ENCODE results near the gene NGRN.
"Not testable (repeated sequence)": the region's sequence is repeated elsewhere in the genome, so short reads cannot be mapped to it uniquely, and the experiment has no call there.

NGRN gene

DNA sequence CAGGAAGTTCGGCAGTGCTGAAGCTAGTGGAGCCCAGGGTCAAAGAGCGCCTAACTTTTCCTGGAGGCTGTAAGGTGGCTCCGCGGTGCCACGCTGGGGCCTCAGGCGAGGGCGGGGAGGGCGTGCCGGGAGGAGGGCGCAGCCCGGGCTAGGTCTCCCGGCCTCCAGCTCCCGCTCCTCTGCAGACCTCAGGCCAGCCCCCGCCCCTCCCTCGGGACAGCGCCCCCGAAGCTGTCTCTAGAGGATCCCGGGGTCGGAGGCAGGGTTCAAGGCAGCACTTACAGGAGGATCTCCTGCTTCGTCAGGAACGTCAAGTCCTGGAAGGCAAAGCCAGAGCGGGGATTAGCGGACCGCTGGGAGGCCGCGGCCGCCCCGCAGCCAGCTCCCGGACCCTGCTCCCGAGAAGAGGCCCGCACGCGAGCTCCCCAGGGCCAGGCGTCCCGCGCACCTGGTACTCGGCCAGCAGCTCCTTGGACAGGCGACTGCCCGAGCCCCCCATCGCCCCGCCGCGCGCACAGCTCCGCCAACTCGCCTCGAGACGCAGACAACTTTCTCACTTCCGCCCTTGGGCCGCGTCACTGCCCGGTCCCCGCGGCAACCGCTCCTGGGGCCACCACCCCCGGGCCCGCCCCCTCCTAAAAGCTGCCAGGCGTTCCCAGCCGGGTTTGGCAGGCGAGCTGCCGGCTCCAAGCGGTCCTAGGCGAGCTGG, 31.9 kb upstream of the NGRN start, which contains the start of gene CIB1:
Gene CIB1 (minus strand): TSS at position 555 of the 709 bp plus-strand sequence. CDS start 56 bp downstream, at position 499.
- in situ Hi-C loops (cut with MboI; ENCODE audit: low sequenced_read_pairs), result no loop called here

DNA sequence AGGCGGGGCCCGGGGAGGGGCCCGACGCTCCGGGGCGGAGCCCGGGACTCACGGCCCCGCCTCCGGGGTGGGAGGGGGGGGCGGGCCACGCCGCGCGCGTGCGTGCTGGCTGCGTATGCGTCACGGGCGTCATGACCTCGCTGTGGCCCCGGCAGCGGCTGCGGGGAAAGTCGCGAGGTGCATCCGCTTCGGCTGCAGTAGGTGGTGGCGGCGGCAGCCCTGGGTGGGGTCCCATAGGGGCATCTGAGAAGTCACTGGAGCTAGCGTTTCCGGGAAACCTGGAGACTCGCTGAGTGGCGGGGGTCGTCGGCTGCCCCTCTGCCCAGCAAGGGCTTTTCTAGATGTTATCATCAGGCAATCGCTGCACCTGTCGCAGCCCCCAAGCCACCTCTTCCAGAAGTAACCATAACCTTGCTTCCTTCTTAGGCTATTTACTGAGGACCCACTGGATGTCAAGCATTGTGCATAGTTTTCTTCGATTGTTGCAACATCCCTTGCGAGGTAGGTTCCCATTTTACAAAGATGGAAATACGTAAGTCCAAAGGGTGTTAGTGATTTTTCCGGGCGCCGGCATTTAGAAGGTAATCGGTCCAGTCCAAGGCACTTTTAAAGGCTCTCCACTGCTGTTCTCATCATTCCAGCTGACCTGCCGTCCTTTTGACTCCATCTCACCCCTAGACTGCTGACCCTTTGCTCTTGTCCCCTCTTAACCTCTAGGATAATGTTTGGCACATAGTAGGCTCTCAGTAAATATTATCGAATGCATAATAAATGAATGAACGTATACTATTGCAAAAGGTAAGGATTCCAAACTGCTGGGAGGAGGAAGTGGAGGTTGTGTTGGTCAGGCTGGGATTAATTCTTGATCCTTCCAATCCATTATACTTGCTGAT, 31.1 kb upstream of the NGRN start, which contains the start of gene GDPGP1:
Gene GDPGP1 (plus strand): TSS at position 114 of the 893 bp plus-strand sequence. CDS start 6,700 bp downstream, outside the sequence.
- in situ Hi-C loops (cut with MboI; ENCODE audit: low sequenced_read_pairs), result no loop called here

DNA sequence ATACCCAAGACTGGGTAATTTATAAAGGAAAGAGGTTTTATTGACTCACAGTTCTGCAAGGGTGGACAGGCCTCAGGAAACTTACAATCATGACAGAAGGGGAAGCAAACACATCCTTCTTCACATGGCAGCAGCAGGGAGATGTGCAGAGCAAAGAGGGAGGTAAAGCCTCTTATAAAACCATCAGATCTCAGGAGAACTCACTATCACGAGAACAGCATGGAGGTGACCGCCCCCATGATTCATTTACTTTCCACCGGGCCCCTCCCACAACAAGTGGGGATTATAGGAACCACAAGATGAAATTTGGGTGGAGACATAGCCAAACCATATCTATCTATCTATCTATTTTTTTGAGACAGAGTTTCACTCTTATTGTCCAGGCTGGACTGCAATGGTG, 26.1 kb upstream of the NGRN start:
- in situ Hi-C loops (cut with MboI; ENCODE audit: low sequenced_read_pairs), result no loop called here

DNA sequence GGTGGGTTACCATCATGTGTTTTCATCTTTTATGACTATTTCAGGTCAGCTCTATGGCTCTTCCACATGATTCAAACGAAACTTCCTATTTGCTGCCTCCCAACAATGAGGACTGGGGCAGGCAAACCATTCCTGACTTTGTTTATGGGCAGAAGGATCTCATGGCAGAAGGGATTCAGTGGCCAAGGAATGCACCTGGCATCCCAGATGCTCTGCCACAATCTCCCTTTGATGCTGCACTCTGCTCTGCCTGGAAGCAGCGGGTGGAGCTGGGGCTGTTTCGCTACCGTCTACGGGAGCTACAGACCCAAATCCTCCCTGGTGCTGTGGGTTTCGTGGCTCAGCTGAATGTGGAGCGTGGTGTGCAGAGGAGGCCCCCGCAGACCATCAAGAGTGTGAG, 24.6 kb upstream of the NGRN start:
- in situ Hi-C loops (cut with MboI; ENCODE audit: low sequenced_read_pairs), result no loop called here

DNA sequence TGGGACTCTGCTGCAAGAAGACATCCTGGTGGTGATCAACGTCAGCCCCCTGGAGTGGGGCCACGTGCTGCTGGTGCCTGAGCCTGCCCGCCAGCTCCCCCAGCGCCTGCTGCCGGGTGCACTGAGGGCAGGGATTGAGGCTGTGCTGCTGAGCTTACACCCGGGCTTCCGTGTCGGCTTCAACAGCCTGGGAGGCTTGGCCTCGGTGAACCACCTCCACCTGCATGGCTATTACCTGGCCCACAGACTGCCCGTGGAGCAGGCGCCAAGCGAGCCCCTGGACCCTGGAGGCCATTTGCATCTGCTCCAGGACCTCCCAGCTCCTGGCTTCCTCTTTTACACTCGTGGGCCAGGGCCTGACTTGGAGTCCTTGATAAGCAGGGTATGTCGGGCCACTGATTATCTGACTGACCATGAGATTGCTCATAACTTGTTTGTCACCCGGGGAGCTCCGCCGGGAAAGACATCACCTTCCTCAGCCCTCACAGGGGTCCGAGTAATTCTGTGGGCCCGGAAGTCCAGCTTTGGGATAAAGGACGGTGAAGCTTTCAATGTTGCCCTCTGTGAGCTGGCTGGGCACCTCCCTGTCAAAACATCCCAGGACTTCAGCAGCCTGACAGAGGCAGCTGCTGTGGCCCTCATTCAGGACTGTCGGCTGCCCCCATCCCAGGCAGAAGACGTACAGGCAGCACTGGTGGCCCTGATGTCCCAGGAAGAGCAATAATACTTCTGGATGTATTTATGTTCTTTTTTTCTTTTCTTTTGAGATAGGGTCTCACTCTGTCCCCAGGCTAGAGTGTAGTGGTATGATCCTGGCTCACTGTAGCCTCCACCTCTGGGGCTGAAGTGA, 23.9 kb upstream of the NGRN start:
- in situ Hi-C loops (cut with MboI; ENCODE audit: low sequenced_read_pairs), result no loop called here

DNA sequence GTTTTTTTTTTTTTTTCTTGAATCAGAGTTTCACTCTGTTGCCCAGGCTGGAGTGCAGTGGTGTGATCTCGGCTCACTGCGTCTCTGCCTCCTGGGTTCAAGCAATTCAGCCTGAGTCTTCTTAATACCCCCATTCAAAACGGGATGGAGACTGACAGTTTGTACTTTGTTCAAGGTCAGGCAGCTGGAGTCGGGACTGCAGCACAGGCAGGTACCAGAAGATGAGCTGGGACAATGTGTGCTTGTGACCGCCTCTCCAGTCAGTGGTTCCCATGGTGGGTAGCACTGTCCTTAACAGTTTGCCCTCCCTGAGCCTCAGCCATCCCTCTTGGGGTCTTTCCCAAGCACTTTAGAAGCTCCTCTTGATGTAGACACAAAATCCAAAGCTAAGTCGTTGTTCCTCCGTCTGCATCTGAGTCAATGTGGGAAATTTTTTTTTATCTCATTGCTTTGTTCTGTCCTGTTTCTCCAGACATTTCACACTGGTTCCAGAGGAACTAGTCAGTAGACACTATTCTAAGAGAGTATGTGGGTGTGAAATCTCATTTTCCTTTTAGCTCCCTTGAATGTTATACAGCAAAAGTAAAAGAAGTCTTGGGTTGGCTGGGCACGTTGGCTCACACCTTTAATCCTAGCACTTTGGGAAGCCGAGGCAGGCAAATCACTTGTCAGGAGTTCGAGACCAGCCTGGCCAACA, 21.4 kb upstream of the NGRN start:
- in situ Hi-C loops (cut with MboI; ENCODE audit: low sequenced_read_pairs), result no loop called here

DNA sequence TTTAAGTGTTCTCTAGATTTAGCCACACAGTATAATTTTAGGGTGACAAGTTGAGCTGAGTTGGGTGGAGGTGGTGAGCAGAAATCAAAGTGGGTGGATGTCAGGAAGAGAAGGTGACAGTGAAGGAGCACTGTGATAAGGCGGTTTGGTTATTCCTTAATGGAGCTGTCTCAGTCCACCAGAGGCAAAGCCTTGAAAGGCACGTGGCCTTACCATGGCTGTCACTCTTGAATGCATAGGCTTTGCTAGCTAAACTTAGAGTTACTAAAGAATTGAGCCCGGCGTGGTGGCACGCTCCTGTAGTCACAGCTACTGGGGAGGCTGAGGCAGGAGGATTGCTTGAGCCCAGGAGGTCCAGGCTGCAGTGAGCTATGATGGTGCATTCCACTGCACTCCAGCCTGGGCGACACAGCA, 16.7 kb upstream of the NGRN start:
- in situ Hi-C loops (cut with MboI; ENCODE audit: low sequenced_read_pairs), result no loop called here

DNA sequence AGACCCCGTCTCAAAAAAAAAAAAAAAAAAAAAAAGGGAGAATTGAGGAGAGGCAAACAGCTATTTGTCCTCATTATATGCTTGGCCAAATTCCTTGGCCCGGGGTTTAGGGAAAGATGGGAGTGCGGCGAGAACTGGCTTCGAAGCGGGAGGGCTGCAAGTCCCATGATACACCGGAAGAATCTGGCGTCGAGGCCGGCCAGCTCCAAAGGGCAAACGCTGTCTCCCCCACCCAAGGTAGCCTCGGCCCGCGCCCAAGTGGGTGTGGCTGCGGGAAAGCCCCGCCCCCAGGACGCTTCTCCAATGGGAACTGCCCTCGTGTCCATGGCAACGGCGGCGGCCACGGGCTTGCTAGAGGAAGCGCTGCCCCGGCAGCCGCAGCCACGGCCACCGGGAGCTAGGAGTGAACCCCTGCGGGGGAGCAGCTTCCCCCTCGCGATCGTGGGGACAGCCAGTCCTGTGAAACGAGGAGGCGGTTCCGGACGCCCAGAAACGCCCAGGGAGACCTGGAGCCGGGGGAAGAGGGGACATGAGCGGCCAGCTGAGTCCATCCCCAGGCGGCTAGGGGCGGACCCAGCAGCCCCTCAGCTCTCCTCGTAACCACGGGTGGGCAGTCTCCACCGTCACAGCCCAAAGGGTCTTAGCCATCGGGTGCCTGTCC, 16.1 kb upstream of the NGRN start, which contains the start of gene TTLL13:
Gene TTLL13 (plus strand): TSS at position 354 of the 661 bp plus-strand sequence. CDS start 1,075 bp downstream, outside the sequence.
- in situ Hi-C loops (cut with MboI; ENCODE audit: low sequenced_read_pairs), result no loop called here

DNA sequence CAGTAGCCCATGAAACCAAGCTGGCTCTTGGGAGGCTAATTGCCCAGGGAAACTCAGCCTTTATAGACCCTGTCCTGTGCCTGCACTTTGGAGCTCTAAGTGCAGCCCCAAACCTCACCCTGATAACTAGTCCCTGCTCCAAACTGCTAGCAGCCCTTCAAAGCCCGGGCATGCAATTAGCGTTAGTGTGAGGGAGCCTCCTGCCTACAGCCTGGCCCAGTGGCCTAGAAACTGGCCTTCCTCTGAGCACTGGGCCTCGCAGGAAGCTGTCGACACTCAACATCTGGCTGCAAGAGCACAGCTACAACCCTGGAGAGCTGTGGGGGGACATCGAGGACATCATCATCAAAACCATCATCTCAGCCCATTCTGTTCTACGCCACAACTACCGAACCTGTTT, 7.7 kb upstream of the NGRN start:
- in situ Hi-C loops (cut with MboI; ENCODE audit: low sequenced_read_pairs), result no loop called here

DNA sequence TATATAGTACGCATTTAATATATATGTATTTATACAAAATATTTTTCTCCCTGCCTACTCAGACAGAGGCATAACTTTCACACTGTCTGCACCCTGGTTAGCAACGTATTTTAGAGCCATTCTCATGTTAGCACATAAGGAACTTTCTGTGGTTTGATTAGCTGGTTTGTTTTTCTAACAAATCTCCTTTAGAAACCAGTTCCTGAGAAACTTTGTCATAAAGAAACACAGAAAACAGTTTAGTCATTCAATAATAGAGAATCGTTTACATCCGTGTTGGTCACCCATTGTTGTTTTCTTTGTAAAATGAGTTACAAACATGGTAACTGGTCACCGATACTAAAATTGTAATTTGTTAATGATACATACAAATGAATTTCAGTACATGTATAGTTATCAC, 5.9 kb upstream of the NGRN start:
- in situ Hi-C loops (cut with MboI; ENCODE audit: low sequenced_read_pairs), result no loop called here

DNA sequence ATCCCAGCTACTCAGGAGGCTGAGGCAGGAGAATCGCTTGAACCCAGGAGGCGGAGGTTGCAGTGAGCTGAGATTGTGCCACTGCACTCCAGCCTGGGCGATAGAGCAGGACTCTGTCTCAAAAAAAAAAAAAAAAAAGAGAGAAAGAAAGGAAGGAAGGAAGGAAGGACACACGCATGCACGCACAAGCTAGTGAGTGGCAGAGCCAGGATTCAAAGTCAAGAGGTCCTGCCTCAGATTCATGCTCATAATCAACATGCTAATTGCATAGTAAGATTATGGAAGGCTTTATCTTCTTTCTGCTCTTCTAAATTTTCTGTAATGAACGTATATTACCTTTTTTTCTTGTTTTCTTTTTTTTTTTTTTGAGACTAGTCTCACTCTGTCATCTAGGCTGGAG, 4.7 kb upstream of the NGRN start:
- in situ Hi-C loops (cut with MboI; ENCODE audit: low sequenced_read_pairs), result not testable (repeated sequence)

DNA sequence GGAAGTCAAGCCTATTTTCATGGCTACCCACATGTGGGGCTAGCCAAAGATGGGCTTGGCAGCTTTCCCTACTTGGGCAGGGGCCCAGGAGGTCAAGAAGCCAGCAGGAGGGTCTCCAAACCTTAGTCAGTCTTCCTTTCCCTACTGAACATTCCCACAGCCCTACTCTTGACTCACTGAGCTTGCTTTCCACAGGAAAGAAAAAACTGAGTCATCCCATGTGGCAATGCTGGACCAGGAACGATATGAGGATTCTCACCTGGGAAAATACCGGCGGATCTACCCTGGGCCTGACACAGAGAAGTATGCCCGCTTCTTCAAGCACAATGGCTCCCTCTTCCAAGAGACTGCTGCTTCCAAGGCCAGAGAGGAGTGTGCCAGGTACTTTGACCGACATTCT, 3.7 kb upstream of the NGRN start:
- in situ Hi-C loops (cut with MboI; ENCODE audit: low sequenced_read_pairs), result no loop called here

DNA sequence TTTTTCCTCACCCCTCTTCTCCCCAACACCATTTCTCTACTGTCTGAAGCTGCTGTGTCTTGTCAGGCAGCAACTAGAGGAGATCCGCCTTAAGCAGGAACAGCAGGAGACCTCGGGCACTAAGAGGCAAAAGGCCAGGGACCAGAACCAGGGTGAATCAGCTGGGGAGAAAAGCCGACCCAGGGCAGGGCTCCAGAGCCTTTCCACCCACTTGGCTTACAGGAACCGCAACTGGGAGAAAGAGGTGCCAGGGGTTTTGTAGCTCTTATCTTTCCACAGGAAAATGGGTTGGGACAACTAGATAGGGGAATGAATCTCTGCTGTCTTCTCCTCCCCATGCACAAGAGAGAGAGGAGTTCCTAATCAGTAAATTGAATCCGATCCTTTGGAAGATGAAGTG, 3.0 kb upstream of the NGRN start:
- in situ Hi-C loops (cut with MboI; ENCODE audit: low sequenced_read_pairs), result no loop called here

DNA sequence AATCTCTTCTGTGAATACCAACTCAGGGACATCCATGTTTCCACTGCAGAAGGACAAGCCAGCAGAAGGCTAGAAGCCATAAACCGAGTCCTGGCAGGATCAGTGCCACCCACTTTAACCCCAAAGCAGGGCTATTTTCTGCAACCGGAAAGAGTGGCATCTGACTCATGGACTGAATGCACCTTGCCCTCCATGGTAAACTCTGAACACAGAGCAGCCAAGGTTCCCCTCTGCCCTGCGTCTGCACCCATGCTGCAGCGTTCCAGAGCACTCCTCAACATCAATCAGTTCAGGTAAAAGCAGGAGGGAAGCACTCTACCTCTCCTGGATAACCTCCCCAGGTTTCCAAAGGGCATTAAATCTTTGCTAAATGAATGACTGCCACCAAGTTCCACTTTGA, 801 bp upstream of the NGRN start:
- in situ Hi-C loops (cut with MboI; ENCODE audit: low sequenced_read_pairs), result no loop called here

DNA sequence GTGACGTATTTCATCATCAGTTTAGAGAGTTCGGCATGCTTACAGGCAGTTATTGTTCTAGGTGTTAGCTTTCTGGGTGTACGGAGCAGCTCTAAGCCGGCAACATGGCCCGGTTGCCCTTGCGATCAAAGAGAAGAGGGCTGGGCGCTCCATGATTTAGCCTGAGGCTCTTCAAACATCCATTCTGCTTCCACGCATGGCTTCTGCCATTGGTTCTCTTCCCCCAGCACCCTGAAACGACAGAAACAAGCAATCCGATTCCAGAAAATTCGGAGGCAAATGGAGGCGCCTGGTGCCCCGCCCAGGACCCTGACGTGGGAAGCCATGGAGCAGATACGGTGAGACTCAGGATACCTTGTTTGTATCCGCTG, 574 bp downstream of the NGRN start:
- in situ Hi-C loops (cut with MboI; ENCODE audit: low sequenced_read_pairs), result no loop called here

DNA sequence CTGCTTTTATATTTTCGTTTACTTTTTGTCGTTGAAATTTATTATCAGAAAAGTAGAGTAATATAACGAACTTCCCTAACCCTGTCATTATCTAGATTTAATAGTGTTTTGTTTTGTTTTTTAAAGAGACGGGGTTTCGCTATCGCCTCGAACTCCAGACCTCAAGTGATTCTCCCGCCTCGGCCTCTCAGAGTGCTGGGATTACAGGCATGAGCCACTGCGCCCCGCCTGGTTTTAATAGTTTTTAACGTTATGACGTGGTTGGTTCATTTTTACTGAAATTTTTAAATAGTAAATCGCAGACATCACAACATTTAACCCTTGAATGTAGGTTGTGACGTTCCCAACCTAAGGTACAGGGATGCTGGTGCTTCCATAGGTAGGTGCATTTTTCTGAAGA, 1.0 kb downstream of the NGRN start:
- in situ Hi-C loops (cut with MboI; ENCODE audit: low sequenced_read_pairs), result no loop called here

DNA sequence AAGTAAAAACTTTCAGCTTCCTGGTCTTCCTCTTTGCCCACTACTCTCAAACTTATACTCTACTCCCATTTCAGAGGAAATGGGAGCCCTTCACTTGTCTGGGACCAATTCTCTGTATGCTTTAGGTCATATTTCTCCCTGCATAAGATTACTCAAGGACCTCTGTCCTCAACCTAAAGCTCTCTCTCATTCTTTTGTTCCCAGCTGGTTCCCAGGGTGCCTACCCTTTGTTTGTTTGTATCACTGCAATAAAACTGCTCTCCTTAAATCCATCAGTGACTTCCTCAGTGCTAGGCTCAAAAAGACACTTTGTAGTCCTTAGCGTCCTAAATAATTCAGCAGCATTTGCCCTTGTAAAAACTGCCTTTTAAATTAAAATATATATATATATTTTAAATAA, 2.9 kb downstream of the NGRN start:
- in situ Hi-C loops (cut with MboI; ENCODE audit: low sequenced_read_pairs), result no loop called here

DNA sequence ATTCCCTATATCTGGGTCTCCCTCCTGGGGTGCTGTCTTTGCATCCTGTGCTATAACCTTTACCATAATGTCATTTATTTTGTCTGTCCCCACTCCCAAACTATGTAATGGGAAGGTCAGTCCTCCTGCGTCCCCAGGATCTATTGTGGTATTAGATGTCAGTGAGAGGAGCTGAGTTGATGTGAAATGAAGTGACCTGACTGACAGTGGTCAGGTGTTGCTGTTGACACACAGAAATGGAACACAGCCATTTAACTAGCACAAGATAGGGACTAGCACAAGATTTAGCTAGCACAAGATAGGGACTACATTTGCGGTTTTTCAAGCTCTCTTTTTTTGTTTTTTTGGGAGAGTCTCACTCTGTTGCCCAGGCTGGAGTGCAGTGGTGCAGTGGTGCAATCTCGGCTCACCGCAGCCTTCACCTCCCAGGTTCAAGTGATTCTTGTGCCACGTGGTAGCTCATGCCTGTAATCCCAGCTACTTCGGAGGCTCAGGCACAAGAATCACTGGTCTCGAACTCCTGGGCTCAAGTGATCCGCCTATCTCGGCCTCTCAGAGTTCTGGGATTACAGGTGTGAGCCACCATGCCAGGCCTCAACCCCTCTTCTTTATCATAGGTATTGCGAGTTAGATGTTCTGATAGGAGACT, 5.2 kb downstream of the NGRN start:
- in situ Hi-C loops (cut with MboI; ENCODE audit: low sequenced_read_pairs), result no loop called here

DNA sequence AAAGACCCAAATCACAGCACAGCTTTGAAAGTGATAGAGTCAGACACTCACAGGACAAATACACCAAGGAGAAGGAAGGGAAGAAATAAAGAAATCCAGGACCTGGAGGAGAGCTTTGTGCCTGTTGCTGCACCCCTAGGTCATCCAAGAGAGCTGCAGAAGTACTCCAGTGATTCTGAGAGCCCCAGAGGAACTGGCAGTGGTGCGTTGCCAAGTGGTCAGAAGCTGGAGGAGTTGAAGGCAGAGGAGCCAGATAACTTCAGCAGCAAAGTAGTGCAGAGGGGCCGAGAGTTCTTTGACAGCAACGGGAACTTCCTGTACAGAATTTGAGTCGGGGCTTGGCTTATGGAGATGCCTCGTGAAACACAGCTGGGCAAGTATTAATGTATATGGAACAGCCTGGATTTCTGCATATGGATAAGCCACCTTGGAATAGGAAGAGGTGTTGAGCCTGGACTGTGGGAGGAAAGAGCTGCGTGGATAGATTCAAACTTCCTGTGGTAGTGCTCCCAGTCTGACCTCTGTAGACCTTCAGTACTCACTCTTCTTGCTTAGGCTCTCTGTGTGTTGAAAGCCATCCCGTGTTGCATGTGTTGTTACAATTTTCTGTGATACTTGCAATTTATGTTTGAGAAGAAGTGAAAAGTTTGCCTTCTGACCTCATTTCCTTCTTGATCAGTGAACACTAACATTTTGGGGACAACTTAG, 6.1 kb downstream of the NGRN start:
- in situ Hi-C loops (cut with MboI; ENCODE audit: low sequenced_read_pairs), result no loop called here
